ENCODE data around the gene PDRG1.

DNA sequence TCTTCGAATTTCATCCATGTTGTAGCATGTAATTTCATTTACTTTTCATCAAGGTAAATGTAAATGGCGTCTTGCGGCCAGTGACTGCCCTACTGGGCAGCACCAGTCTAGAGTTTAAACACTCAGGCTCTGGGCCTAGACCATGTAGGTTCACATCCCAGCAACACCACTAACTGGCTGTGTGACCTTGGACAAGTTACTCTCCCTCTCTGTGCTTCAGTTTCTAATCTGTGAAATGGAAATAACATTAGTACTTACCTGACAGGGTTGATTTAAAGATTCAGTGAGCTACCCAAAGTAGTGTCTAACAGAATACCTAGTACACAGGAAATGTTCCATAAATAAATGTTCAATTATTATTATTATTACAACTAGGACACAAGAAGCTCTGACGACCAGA lies 29.3 kb downstream of the PDRG1 start:
- TF ChIP-seq, protein P1, sequence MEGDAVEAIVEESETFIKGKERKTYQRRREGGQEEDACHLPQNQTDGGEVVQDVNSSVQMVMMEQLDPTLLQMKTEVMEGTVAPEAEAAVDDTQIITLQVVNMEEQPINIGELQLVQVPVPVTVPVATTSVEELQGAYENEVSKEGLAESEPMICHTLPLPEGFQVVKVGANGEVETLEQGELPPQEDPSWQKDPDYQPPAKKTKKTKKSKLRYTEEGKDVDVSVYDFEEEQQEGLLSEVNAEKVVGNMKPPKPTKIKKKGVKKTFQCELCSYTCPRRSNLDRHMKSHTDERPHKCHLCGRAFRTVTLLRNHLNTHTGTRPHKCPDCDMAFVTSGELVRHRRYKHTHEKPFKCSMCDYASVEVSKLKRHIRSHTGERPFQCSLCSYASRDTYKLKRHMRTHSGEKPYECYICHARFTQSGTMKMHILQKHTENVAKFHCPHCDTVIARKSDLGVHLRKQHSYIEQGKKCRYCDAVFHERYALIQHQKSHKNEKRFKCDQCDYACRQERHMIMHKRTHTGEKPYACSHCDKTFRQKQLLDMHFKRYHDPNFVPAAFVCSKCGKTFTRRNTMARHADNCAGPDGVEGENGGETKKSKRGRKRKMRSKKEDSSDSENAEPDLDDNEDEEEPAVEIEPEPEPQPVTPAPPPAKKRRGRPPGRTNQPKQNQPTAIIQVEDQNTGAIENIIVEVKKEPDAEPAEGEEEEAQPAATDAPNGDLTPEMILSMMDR (IDR thresholded peaks at IDR 0.05): no peak
- TF ChIP-seq POLR2AphosphoS5 (IDR thresholded peaks at IDR 0.05; ENCODE audit: low read depth, low read length): no peak
- TF ChIP-seq, protein P2, sequence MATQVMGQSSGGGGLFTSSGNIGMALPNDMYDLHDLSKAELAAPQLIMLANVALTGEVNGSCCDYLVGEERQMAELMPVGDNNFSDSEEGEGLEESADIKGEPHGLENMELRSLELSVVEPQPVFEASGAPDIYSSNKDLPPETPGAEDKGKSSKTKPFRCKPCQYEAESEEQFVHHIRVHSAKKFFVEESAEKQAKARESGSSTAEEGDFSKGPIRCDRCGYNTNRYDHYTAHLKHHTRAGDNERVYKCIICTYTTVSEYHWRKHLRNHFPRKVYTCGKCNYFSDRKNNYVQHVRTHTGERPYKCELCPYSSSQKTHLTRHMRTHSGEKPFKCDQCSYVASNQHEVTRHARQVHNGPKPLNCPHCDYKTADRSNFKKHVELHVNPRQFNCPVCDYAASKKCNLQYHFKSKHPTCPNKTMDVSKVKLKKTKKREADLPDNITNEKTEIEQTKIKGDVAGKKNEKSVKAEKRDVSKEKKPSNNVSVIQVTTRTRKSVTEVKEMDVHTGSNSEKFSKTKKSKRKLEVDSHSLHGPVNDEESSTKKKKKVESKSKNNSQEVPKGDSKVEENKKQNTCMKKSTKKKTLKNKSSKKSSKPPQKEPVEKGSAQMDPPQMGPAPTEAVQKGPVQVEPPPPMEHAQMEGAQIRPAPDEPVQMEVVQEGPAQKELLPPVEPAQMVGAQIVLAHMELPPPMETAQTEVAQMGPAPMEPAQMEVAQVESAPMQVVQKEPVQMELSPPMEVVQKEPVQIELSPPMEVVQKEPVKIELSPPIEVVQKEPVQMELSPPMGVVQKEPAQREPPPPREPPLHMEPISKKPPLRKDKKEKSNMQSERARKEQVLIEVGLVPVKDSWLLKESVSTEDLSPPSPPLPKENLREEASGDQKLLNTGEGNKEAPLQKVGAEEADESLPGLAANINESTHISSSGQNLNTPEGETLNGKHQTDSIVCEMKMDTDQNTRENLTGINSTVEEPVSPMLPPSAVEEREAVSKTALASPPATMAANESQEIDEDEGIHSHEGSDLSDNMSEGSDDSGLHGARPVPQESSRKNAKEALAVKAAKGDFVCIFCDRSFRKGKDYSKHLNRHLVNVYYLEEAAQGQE (IDR thresholded peaks at IDR 0.05; ENCODE audit: insufficient read depth in 1 of 2, low read depth in 2 of 2, low read length in 1 of 2): no peak
- no peak for TF ChIP-seq TCF7L2 (IDR thresholded peaks at IDR 0.05; ENCODE audit: low read depth, low read length)
- no peak for TF ChIP-seq SIN3A (IDR thresholded peaks at IDR 0.05; ENCODE audit: borderline replicate concordance, insufficient read depth, low read depth, low read length)
